GM12878 (cell line): ENCODE data around the gene AMN. TPM values are rescaled to one million over a fixed set of nuclear protein-coding genes. Genes with fewer than 3 reads are reported as not detected.

Experiments
- ATAC-seq: fragments of 200-7000 bp; cut with Tn5 transposase; 3 replicates; pipeline ENCODE4 v1.9.1; 2020; ENCODE audit warnings: mild to moderate bottlenecking, moderate library complexity
- BruUV-seq: library from RNA; stranded (reverse); fragments of 400-500 nt; replicated peaks from 2 replicates; lab custom pipeline; 2021; lab: Mats Ljungman, UMichigan
- CTCF ChIA-PET: fragments of 300-600 bp; sonication (Branson Sonifier 250); formaldehyde crosslinking; extraction: SDS; loops from one replicate; lab custom pipeline; 2021; ENCODE audit warnings: inconsistent platforms; lab: Yijun Ruan, JAX
- POLR2A ChIA-PET: fragments of 350-600 bp; formaldehyde crosslinking; extraction: SDS; loops from one replicate; lab custom pipeline; 2021; ENCODE audit warnings: inconsistent platforms; lab: Charles Lee
- RAD21 ChIA-PET: fragments of 300-600 bp; sonication (Branson Sonifier 250); formaldehyde crosslinking; loops from one replicate; lab custom pipeline; 2023; ENCODE audit warnings: antibody characterized with exemption; ENCODE audit not compliant: unreplicated experiment; lab: Charles Lee
- SMC1A ChIA-PET: fragments of 300-600 bp; sonication (Branson Sonifier 250); formaldehyde crosslinking; loops from one replicate; lab custom pipeline; 2023; ENCODE audit not compliant: unreplicated experiment, uncharacterized antibody; lab: Charles Lee
- DNase-seq: peaks from one replicate; pipeline ENCODE4 v3.0.0-alpha.2; 2011; ENCODE audit warnings: low read depth, low spot score
- FAIRE-seq: peaks from 3 replicates; lab custom pipeline; 2011; peaks lifted over from hg19 to GRCh38; lab: Jason Lieb, UNC
- H2AFZ ChIP-seq: 2 replicates; pipeline ENCODE4 v1.6.0; 2011; ENCODE audit warnings: low read depth, low read length, control low read depth; ENCODE audit not compliant: control insufficient read depth
- H3K27ac ChIP-seq: 2 replicates; pipeline ENCODE4 v1.5.1; 2011; ENCODE audit warnings: control low read depth; ENCODE audit not compliant: control insufficient read depth, insufficient read depth
- H3K27me3 ChIP-seq, 2 experiments: replicated peaks in 1 of 2; 2 replicates each; pipeline versions ENCODE4 v1.6.0 to v1.6.1; 2011; ENCODE audit warnings: low read length in 1 of 2; ENCODE audit not compliant: control insufficient read depth in 2 of 2, insufficient read depth in 2 of 2
- H3K36me3 ChIP-seq, 2 experiments: 2 replicates each; pipeline ENCODE4 v1.5.1; 2011; ENCODE audit warnings: low read length in 1 of 2; ENCODE audit not compliant: control insufficient read depth in 2 of 2, insufficient read depth in 2 of 2
- H3K4me1 ChIP-seq: 2 replicates; pipeline ENCODE4 v1.6.1; 2011; ENCODE audit warnings: mild to moderate bottlenecking, low read length, moderate library complexity, mixed read lengths; ENCODE audit not compliant: control insufficient read depth, insufficient read depth
- H3K4me2 ChIP-seq: 2 replicates; pipeline ENCODE4 v1.6.0; 2011; ENCODE audit warnings: control low read depth; ENCODE audit not compliant: control insufficient read depth, insufficient read depth
- H3K4me3 ChIP-seq: fragments of 200-600 bp; sonication (generic); 2 replicates; pipeline ENCODE4 v1.5.1; 2016
- H3K79me2 ChIP-seq: 2 replicates; pipeline ENCODE4 v1.6.0; 2011; ENCODE audit warnings: low read length; ENCODE audit not compliant: control insufficient read depth, insufficient read depth
- H3K9ac ChIP-seq: 2 replicates; pipeline ENCODE4 v1.8.0; 2011; ENCODE audit warnings: low read length, control low read depth, mixed read lengths; ENCODE audit not compliant: control insufficient read depth, insufficient read depth
- H3K9me3 ChIP-seq: replicated peaks from 3 replicates; pipeline ENCODE4 v1.5.1; 2011; ENCODE audit warnings: mild to moderate bottlenecking, low read length; ENCODE audit not compliant: control insufficient read depth, insufficient read depth
- H4K20me1 ChIP-seq: 2 replicates; pipeline ENCODE4 v1.6.0; 2011; ENCODE audit not compliant: control insufficient read depth, insufficient read depth
- ATF7 ChIP-seq: fragments of 450-650 bp; IDR thresholded peaks from 2 replicates; pipeline ENCODE4 v1.6.1; 2016; ENCODE audit warnings: low read depth, mild to moderate bottlenecking
- FOXM1 ChIP-seq: IDR thresholded peaks from 2 replicates; pipeline ENCODE4 v1.6.1; 2012; ENCODE audit warnings: low read depth, mild to moderate bottlenecking, inconsistent platforms, low read length, moderate library complexity
- HCFC1 ChIP-seq: fragments of 150-350 bp; IDR thresholded peaks from 2 replicates; pipeline ENCODE4 v1.6.1; 2014; ENCODE audit warnings: low read length
- NFXL1 ChIP-seq: fragments of 450-650 bp; IDR thresholded peaks from 2 replicates; pipeline ENCODE4 v1.6.1; 2017; ENCODE audit warnings: antibody characterized with exemption, mild to moderate bottlenecking, borderline replicate concordance
- RUNX3 ChIP-seq: IDR thresholded peaks from 2 replicates; pipeline ENCODE4 v1.6.1; 2012; ENCODE audit warnings: low read length, inconsistent platforms
- ZNF207 ChIP-seq: fragments of 450-650 bp; IDR thresholded peaks from 2 replicates; pipeline ENCODE4 v1.6.1; 2014; ENCODE audit warnings: antibody characterized with exemption, mild to moderate bottlenecking, borderline replicate concordance
- WGBS: methylation state at CpG from one replicate; pipeline ENCODE4 v1.1.6; 2016; ENCODE audit warnings: low lambda C conversion rate; ENCODE audit not compliant: insufficient replicate concordance, insufficient coverage; ENCODE audit errors: missing lambda C conversion rate; 5-methylcytosine and 5-hydroxymethylcytosine counted together
- in situ Hi-C: fragments of 300-500 bp; cut with MboI; formaldehyde crosslinking; loops from 9 replicates; pipeline ENCODE4 v1.14.3; 2018; ENCODE audit warnings: mixed read lengths
- intact Hi-C: fragments of 100-400 bp; cut with micrococcal nuclease; formaldehyde crosslinking; loops from one replicate; pipeline ENCODE4 v1.14.2; 2022; ENCODE audit not compliant: unreplicated experiment
- polyA plus RNA-seq, 11 experiments: library from polyadenylated mRNA; depleted of rRNA in 4 of 11; unstranded in 6 of 11; stranded (reverse) in 5 of 11; fragments of >200 nt; fragmentation: Nextera tagmentation in 4 of 11; fragmentation: Illumina TruSeq in 1 of 11; extraction: Ambion mirVana in 4 of 11; extraction: Trizol in 1 of 11; gene quantifications; 1 replicate in 1 of 11; 2 replicates in 10 of 11; pipeline versions ENCODE4 v1.2.1 to v1.2.3, GENCODE V29; 2011 to 2016; ENCODE audit warnings: inconsistent platforms in 2 of 11, missing spikeins in 2 of 11, low read depth in 1 of 11
- total RNA-seq, 4 experiments: library from RNA; depleted of rRNA in 3 of 4; stranded (reverse); fragments of >200 nt in 3 of 4; fragmentation: Illumina TruSeq in 1 of 4; extraction: Trizol in 1 of 4; gene quantifications; 2 replicates each; pipeline versions ENCODE4 v1.2.1 to v1.2.3, GENCODE V29; 2013 to 2021
- TF ChIP-seq, protein P1 (sequence below): IDR thresholded peaks from 2 replicates; pipeline ENCODE4 v1.6.1; 2012; ENCODE audit warnings: low read depth, low read length, improper control_type of control experiment
- TF ChIP-seq, protein P2 (sequence below): fragments of 450-650 bp; IDR thresholded peaks from 2 replicates; pipeline ENCODE4 v1.6.1; 2018; ENCODE audit warnings: mild to moderate bottlenecking, low read depth, moderate library complexity; ENCODE audit not compliant: partially characterized antibody

AMN gene
- total and polyA plus RNA-seq, 10 of the 15 experiments (the other 5 are each of a cell fraction or from before 2014, with no cell fraction given), result 0.03 to 0.33 (median 0.11) TPM; not detected in 6

DNA sequence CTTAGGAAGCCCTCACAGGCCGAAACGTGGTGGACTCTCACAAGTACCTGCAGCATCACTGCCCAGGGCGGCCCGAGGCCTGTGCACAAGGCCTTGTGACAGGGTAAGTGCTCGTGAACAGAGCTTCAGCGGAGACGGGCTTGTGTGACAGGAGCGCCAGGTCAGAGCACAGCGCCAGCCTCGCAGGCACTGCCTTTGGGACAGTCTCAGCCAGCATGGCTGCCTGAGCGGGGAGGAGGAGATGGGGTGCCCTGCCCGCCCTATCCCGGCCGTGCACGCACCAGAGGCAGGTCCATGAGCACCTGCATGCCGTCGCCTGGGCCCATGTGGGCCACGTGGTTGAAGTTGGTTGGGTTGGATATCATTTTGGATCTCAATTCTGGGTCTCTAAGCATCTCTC lies 16.9 kb downstream of the AMN start:
- SMC1A ChIA-PET, result no interaction called here
- no peak overlapping the region for H3K4me3 ChIP-seq
- H3K9ac ChIP-seq, result no peak overlapping the region
- POLR2A ChIA-PET, result no interaction called here
- WGBS, result 70% methylated on average over 18 of the region's 18 CpGs
- CTCF ChIA-PET, result no interaction called here
- no peak for FAIRE-seq
- H3K4me1 ChIP-seq, result no peaks in the 10 kb centered on the region
- no peak for DNase-seq
- no peak overlapping the region for H3K27ac ChIP-seq
- RAD21 ChIA-PET, result no interaction called here
- H3K36me3 ChIP-seq, result peaks cover 3% of the 10 kb centered on the region in 2 experiments; a peak in 3 of 4 replicates
- no peak for ATAC-seq
- no TSS peak for BruUV-seq
- H3K27me3 ChIP-seq, result no peaks in the 10 kb centered on the region
- in situ Hi-C loops, result no loop called here
- no peak overlapping the region for H3K4me2 ChIP-seq
- intact Hi-C loops, result no loop called here
- H3K9me3 ChIP-seq, result no peaks in the 10 kb centered on the region
- H3K79me2 ChIP-seq, result no peaks in the 10 kb centered on the region
- H4K20me1 ChIP-seq, result no peaks in the 10 kb centered on the region
- TF ChIP-seq NFXL1 (no peak), FOXM1 (no peak), HCFC1 (no peak), ATF7 (no peak), RUNX3 (no peak), ZNF207 (no peak)
- TF ChIP-seq, protein P1, sequence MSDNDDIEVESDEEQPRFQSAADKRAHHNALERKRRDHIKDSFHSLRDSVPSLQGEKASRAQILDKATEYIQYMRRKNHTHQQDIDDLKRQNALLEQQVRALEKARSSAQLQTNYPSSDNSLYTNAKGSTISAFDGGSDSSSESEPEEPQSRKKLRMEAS, result no peak
- TF ChIP-seq, protein P2, sequence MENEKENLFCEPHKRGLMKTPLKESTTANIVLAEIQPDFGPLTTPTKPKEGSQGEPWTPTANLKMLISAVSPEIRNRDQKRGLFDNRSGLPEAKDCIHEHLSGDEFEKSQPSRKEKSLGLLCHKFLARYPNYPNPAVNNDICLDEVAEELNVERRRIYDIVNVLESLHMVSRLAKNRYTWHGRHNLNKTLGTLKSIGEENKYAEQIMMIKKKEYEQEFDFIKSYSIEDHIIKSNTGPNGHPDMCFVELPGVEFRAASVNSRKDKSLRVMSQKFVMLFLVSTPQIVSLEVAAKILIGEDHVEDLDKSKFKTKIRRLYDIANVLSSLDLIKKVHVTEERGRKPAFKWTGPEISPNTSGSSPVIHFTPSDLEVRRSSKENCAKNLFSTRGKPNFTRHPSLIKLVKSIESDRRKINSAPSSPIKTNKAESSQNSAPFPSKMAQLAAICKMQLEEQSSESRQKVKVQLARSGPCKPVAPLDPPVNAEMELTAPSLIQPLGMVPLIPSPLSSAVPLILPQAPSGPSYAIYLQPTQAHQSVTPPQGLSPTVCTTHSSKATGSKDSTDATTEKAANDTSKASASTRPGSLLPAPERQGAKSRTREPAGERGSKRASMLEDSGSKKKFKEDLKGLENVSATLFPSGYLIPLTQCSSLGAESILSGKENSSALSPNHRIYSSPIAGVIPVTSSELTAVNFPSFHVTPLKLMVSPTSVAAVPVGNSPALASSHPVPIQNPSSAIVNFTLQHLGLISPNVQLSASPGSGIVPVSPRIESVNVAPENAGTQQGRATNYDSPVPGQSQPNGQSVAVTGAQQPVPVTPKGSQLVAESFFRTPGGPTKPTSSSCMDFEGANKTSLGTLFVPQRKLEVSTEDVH, result no peak
- H2AFZ ChIP-seq, result no peak overlapping the region
